ENCODE measurements around the gene GNA15. TPM values are rescaled to one million over a fixed set of nuclear protein-coding genes. Genes with fewer than 3 reads are reported as not detected.

The GNA15 gene
- total and polyA plus RNA-seq, 2 of the 8 experiments (the other 6 are each of a cell fraction or from before 2014, with no cell fraction given), result 0.26 to 0.45 TPM

DNA sequence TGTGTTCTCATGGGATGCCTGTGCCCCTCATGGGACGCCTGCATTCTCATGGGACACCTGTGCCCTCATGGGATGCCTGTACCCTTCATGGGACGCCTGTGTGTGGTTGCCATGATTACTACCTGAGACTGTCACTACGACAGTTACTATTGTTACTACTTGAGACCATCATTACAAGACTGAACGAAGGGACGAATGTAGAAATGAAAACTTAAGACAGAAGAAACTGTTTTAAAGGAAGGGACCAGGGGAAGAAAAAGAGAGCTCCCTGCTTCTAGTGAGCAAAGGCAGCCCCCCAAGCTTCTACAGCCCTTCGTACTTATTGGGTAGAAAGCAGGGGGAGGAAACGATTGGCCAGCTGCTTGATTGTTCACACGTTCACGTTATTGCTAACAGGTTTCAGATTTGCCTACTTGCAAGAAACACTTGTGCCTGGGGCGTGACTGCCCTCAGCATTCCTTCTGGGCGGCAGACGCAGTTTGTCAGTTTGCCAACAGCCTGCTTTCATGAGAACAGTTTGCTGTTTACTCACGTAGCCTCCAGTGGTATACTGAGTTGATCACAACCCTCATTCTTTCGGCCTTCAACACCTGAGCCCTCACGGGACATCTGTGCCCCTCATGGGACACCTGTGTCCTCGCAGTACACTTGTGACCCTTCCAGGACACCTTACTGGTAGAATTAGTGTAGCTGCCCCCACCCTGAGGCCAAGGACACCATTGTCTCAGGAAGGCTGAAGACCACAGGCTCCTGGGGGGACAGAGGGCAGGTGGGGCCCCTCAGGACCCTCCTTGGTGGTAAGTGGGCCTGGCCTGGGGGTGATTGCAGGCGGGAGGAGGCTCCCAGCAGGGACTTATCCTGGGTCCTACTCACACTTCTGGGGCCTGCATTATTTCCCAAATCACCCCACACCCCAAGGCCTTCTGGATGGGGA, 40.2 kb downstream of the GNA15 start (continued):
- TF ChIP-seq, protein P1, sequence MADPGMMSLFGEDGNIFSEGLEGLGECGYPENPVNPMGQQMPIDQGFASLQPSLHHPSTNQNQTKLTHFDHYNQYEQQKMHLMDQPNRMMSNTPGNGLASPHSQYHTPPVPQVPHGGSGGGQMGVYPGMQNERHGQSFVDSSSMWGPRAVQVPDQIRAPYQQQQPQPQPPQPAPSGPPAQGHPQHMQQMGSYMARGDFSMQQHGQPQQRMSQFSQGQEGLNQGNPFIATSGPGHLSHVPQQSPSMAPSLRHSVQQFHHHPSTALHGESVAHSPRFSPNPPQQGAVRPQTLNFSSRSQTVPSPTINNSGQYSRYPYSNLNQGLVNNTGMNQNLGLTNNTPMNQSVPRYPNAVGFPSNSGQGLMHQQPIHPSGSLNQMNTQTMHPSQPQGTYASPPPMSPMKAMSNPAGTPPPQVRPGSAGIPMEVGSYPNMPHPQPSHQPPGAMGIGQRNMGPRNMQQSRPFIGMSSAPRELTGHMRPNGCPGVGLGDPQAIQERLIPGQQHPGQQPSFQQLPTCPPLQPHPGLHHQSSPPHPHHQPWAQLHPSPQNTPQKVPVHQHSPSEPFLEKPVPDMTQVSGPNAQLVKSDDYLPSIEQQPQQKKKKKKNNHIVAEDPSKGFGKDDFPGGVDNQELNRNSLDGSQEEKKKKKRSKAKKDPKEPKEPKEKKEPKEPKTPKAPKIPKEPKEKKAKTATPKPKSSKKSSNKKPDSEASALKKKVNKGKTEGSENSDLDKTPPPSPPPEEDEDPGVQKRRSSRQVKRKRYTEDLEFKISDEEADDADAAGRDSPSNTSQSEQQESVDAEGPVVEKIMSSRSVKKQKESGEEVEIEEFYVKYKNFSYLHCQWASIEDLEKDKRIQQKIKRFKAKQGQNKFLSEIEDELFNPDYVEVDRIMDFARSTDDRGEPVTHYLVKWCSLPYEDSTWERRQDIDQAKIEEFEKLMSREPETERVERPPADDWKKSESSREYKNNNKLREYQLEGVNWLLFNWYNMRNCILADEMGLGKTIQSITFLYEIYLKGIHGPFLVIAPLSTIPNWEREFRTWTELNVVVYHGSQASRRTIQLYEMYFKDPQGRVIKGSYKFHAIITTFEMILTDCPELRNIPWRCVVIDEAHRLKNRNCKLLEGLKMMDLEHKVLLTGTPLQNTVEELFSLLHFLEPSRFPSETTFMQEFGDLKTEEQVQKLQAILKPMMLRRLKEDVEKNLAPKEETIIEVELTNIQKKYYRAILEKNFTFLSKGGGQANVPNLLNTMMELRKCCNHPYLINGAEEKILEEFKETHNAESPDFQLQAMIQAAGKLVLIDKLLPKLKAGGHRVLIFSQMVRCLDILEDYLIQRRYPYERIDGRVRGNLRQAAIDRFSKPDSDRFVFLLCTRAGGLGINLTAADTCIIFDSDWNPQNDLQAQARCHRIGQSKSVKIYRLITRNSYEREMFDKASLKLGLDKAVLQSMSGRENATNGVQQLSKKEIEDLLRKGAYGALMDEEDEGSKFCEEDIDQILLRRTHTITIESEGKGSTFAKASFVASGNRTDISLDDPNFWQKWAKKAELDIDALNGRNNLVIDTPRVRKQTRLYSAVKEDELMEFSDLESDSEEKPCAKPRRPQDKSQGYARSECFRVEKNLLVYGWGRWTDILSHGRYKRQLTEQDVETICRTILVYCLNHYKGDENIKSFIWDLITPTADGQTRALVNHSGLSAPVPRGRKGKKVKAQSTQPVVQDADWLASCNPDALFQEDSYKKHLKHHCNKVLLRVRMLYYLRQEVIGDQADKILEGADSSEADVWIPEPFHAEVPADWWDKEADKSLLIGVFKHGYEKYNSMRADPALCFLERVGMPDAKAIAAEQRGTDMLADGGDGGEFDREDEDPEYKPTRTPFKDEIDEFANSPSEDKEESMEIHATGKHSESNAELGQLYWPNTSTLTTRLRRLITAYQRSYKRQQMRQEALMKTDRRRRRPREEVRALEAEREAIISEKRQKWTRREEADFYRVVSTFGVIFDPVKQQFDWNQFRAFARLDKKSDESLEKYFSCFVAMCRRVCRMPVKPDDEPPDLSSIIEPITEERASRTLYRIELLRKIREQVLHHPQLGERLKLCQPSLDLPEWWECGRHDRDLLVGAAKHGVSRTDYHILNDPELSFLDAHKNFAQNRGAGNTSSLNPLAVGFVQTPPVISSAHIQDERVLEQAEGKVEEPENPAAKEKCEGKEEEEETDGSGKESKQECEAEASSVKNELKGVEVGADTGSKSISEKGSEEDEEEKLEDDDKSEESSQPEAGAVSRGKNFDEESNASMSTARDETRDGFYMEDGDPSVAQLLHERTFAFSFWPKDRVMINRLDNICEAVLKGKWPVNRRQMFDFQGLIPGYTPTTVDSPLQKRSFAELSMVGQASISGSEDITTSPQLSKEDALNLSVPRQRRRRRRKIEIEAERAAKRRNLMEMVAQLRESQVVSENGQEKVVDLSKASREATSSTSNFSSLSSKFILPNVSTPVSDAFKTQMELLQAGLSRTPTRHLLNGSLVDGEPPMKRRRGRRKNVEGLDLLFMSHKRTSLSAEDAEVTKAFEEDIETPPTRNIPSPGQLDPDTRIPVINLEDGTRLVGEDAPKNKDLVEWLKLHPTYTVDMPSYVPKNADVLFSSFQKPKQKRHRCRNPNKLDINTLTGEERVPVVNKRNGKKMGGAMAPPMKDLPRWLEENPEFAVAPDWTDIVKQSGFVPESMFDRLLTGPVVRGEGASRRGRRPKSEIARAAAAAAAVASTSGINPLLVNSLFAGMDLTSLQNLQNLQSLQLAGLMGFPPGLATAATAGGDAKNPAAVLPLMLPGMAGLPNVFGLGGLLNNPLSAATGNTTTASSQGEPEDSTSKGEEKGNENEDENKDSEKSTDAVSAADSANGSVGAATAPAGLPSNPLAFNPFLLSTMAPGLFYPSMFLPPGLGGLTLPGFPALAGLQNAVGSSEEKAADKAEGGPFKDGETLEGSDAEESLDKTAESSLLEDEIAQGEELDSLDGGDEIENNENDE (IDR thresholded peaks at IDR 0.05; ENCODE audit: insufficient replicate concordance, low read length), result no peak
- TF ChIP-seq YY1 (IDR thresholded peaks at IDR 0.05; ENCODE audit: low read depth, low read length), result no peak
- no peak for TF ChIP-seq RBBP5 (IDR thresholded peaks at IDR 0.05; ENCODE audit: borderline replicate concordance, low read depth, low read length)
